Neural cell (in vitro differentiated cells): ENCODE data around the gene SDK2. TPM values are rescaled to one million over a fixed set of nuclear protein-coding genes. Genes with fewer than 3 reads are reported as not detected.

Experiments used
- H2AFZ ChIP-seq: fragments of 200-600, 300-800 bp; sonication (generic), shearing (Covaris generic); 2 replicates; pipeline ENCODE4 v1.6.0; 2014; ENCODE audit warnings: low read depth, mild to moderate bottlenecking, antibody characterized with exemption, low read length, moderate library complexity
- H3F3A ChIP-seq: fragments of 200-600 bp; shearing (Covaris generic); 2 replicates; pipeline ENCODE4 v1.6.1; 2016; ENCODE audit warnings: mild to moderate bottlenecking, moderate library complexity, mixed read lengths, antibody characterized with exemption, low read length; ENCODE audit not compliant: insufficient read depth, poor library complexity, severe bottlenecking
- H3K27ac ChIP-seq: fragments of 200-600, 300-800 bp; sonication (generic), shearing (Covaris generic); 2 replicates; pipeline ENCODE4 v1.5.1; 2014; ENCODE audit warnings: mild to moderate bottlenecking, low read length, moderate library complexity
- H3K27me3 ChIP-seq: fragments of 300-800, 200-600 bp; sonication (generic), shearing (Covaris generic); 2 replicates; pipeline ENCODE4 v1.6.0; 2014; ENCODE audit warnings: mild to moderate bottlenecking, low read depth, low read length, moderate library complexity; ENCODE audit not compliant: insufficient read depth
- H3K36me3 ChIP-seq: fragments of 300-800, 200-600 bp; sonication (generic), shearing (Covaris generic); 2 replicates; pipeline ENCODE4 v1.5.1; 2014; ENCODE audit warnings: mild to moderate bottlenecking, antibody characterized with exemption, low read length, moderate library complexity; ENCODE audit not compliant: insufficient read depth
- H3K4me2 ChIP-seq: fragments of 300-800, 200-600 bp; sonication (generic), shearing (Covaris generic); 2 replicates; pipeline ENCODE4 v1.6.0; 2014; ENCODE audit warnings: mild to moderate bottlenecking, low read length
- H3K4me3 ChIP-seq: fragments of 300-800, 200-600 bp; sonication (generic), shearing (Covaris generic); 2 replicates; pipeline ENCODE4 v1.5.1; 2014; ENCODE audit warnings: mild to moderate bottlenecking, low read length, moderate library complexity
- H3K79me2 ChIP-seq: fragments of 200-600 bp; shearing (Covaris generic); replicated peaks from 2 replicates; pipeline ENCODE4 v1.6.0; 2014; ENCODE audit warnings: mild to moderate bottlenecking, low read length, moderate library complexity; ENCODE audit not compliant: insufficient read depth
- H3K9ac ChIP-seq: fragments of 300-800, 200-600 bp; sonication (generic), shearing (Covaris generic); 2 replicates; pipeline ENCODE4 v1.6.1; 2016; ENCODE audit warnings: mild to moderate bottlenecking, low read length, mixed read lengths
- H3K9me2 ChIP-seq: fragments of 200-600 bp; shearing (Covaris generic); 2 replicates; pipeline ENCODE4 v1.6.1; 2016; ENCODE audit warnings: mild to moderate bottlenecking, low read length, mixed read lengths; ENCODE audit not compliant: insufficient read depth
- H3K9me3 ChIP-seq: fragments of 200-600, 300-800 bp; sonication (generic), shearing (Covaris generic); 2 replicates; pipeline ENCODE4 v1.6.1; 2016; ENCODE audit warnings: mild to moderate bottlenecking, mixed run types, low read length, moderate library complexity, mixed read lengths
- H4K20me1 ChIP-seq: fragments of 200-600 bp; shearing (Covaris generic); 2 replicates; pipeline ENCODE4 v1.6.1; 2016; ENCODE audit warnings: mild to moderate bottlenecking, mixed run types; ENCODE audit not compliant: insufficient read depth
- CTCF ChIP-seq: fragments of 450-650 bp; IDR thresholded peaks from 2 replicates; pipeline ENCODE4 v1.5.1; 2014; ENCODE audit warnings: antibody characterized with exemption, mild to moderate bottlenecking, moderate library complexity; ENCODE audit not compliant: poor library complexity, severe bottlenecking
- EP300 ChIP-seq: fragments of 450-650 bp; conservative IDR thresholded peaks from 2 replicates; pipeline ENCODE4 v1.6.1; 2014; ENCODE audit warnings: antibody characterized with exemption, mild to moderate bottlenecking, moderate library complexity; ENCODE audit not compliant: poor library complexity, severe bottlenecking
- EZH2 ChIP-seq: fragments of 200-600, 300-800 bp; shearing (Covaris generic), sonication (generic); IDR thresholded peaks from 2 replicates; pipeline ENCODE4 v1.6.1; 2014; ENCODE audit warnings: antibody characterized with exemption, low read length, borderline replicate concordance, mild to moderate bottlenecking; ENCODE audit not compliant: insufficient read depth, poor library complexity, severe bottlenecking
- MXI1 ChIP-seq: fragments of 450-650 bp; conservative IDR thresholded peaks from 2 replicates; pipeline ENCODE4 v1.6.1; 2014; ENCODE audit warnings: antibody characterized with exemption, mild to moderate bottlenecking; ENCODE audit not compliant: poor library complexity, severe bottlenecking
- POLR2AphosphoS5 ChIP-seq: IDR thresholded peaks from 2 replicates; pipeline ENCODE4 v1.6.1; 2012
- RAD21 ChIP-seq: fragments of 450-650 bp; conservative IDR thresholded peaks from 2 replicates; pipeline ENCODE4 v1.6.1; 2014; ENCODE audit warnings: antibody characterized with exemption, mild to moderate bottlenecking, moderate library complexity
- REST ChIP-seq: IDR thresholded peaks from 2 replicates; pipeline ENCODE4 v1.6.1; 2012; ENCODE audit warnings: borderline replicate concordance
- SMC3 ChIP-seq: fragments of 450-650 bp; conservative IDR thresholded peaks from 2 replicates; pipeline ENCODE4 v1.6.1; 2014; ENCODE audit warnings: antibody characterized with exemption, mild to moderate bottlenecking, moderate library complexity; ENCODE audit not compliant: poor library complexity
- TAF1 ChIP-seq: IDR thresholded peaks from 2 replicates; pipeline ENCODE4 v1.6.1; 2012; ENCODE audit warnings: low read depth
- polyA plus RNA-seq: library from polyadenylated mRNA; depleted of rRNA; stranded (reverse); fragments of >200 nt; gene quantifications from 2 replicates; pipeline ENCODE4 v1.2.3, GENCODE V29; 2014

Gene SDK2
- polyA plus RNA-seq, 1 donor from 2014 or later, result 0.73 TPM

DNA sequence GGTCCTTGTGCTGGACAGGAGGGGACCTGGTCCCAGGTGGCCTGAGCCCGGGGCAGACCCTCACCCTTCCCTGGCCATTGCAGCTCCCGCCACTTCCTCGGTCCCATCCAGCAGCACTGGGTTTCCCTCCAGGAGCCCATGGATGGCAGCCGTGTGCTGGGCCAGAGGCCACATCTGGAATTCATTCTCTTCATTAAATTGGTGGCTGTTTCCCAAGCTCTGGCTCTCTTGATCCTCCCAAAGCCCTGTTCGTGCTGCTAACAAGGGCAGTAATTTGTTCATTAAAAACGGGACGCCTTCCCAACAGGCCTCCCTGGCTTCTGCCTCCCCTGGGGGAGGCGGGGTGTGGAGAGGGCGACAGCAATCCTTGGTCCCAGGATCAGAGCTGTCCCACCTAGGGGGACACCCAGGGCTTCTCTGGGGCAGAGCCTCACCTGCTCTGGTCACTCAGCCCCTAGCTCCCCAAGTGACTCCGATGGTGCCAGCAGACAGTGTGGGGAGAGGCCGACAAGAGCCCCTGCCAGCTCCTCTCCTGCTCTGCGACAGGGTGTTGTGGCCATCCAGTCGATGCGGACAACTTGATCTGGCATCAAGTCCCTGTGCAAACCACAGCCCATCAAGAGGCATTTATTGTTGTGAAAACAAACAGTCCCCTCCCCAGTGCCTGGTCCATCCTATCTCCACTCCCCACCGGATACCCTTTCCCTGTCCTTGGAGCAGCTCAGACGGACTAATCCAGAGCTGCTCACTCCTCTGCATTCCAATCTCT lies 44.0 kb downstream of the SDK2 start:
- no peak overlapping the region for H3K4me3 ChIP-seq
- H3K9ac ChIP-seq, result no peak overlapping the region
- no peak overlapping the region for H3K27ac ChIP-seq
- H3K4me2 ChIP-seq, result no peak overlapping the region
- H4K20me1 ChIP-seq, result no peaks in the 10 kb centered on the region
- TF ChIP-seq EP300 (no peak), EZH2 (no peak), REST (no peak), RAD21 (no peak), SMC3 (no peak), TAF1 (no peak), POLR2AphosphoS5 (no peak), CTCF (no peak), MXI1 (no peak)
- H2AFZ ChIP-seq, result no peak overlapping the region
- H3F3A ChIP-seq, result no peaks in the 10 kb centered on the region
- H3K79me2 ChIP-seq, result no peaks in the 10 kb centered on the region
- no peaks in the 10 kb centered on the region for H3K9me2 ChIP-seq
- H3K27me3 ChIP-seq, result no peaks in the 10 kb centered on the region
- no peaks in the 10 kb centered on the region for H3K36me3 ChIP-seq
- H3K9me3 ChIP-seq, result no peaks in the 10 kb centered on the region

DNA sequence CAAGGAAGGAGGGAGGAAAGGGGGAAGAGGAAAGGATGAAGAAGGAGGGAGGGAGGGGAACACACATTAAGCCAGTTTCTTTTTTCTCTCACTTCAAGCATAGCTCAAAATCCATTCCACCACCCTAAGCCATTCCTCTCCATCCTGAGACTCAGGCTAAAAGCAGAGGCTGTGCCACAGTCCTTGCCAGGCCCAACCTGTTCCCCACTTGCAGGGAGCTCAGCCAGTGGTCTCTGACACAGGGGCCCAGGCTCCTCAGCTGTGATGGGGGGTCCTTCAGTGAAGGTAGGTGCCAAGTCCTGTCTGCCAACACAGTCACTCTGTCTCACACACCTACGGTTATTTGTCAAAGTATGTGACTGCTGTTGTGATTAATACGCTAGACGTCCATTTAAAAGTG lies 44.6 kb downstream of the SDK2 start:
- Histone ChIP-seq H4K20me1 (no peaks in the 10 kb centered on the region), H3K36me3 (no peaks in the 10 kb centered on the region), H3K27me3 (no peaks in the 10 kb centered on the region), H3K9me2 (no peaks in the 10 kb centered on the region), H2AFZ (no peak overlapping the region), H3F3A (no peaks in the 10 kb centered on the region), H3K27ac (no peak overlapping the region), H3K4me3 (no peak overlapping the region), H3K9me3 (no peaks in the 10 kb centered on the region), H3K4me2 (no peak overlapping the region), H3K9ac (no peak overlapping the region), H3K79me2 (no peaks in the 10 kb centered on the region)
- no peak for TF ChIP-seq SMC3
- TF ChIP-seq EP300, result no peak
- TF ChIP-seq REST, result no peak
- no peak for TF ChIP-seq EZH2
- TF ChIP-seq MXI1, result no peak
- TF ChIP-seq TAF1, result no peak
- TF ChIP-seq RAD21, result no peak
- TF ChIP-seq POLR2AphosphoS5, result no peak
- TF ChIP-seq CTCF, result no peak
